H9 (cell line): ENCODE results near the gene ATP8A2. TPM values are rescaled to one million over a fixed set of nuclear protein-coding genes. Genes with fewer than 3 reads are reported as not detected.

Source experiments
- DNase-seq: peaks from one replicate; pipeline ENCODE4 v3.0.0-alpha.2; 2017
- H2AFZ ChIP-seq: one replicate; pipeline ENCODE4 v1.6.1; 2013; ENCODE audit warnings: mild to moderate bottlenecking, low read length, control low read depth, moderate library complexity
- H2AK5ac ChIP-seq: 2 replicates; pipeline ENCODE4 v1.6.1; 2013; ENCODE audit warnings: low read length, control low read depth, mixed read lengths; ENCODE audit not compliant: insufficient read length
- H2BK120ac ChIP-seq: one replicate; pipeline ENCODE4 v1.6.1; 2013; ENCODE audit warnings: low read depth, mild to moderate bottlenecking, low read length, control low read depth, inconsistent platforms; ENCODE audit not compliant: poor library complexity, severe bottlenecking
- H2BK12ac ChIP-seq: 2 replicates; pipeline ENCODE4 v1.6.1; 2013; ENCODE audit warnings: low read length, control low read depth, mixed read lengths, low read depth; ENCODE audit not compliant: insufficient read length
- H2BK15ac ChIP-seq: 2 replicates; pipeline ENCODE4 v1.6.1; 2013; ENCODE audit warnings: low read depth, low read length, control low read depth
- H2BK20ac ChIP-seq: one replicate; pipeline ENCODE4 v1.6.1; 2013; ENCODE audit warnings: low read depth, mild to moderate bottlenecking, low read length, control low read depth, inconsistent platforms; ENCODE audit not compliant: poor library complexity, severe bottlenecking
- H2BK5ac ChIP-seq: 2 replicates; pipeline ENCODE4 v1.6.1; 2013; ENCODE audit warnings: low read length, control low read depth, mixed read lengths; ENCODE audit not compliant: insufficient read length
- H3K14ac ChIP-seq: 2 replicates; pipeline ENCODE4 v1.6.1; 2013; ENCODE audit warnings: low read length, control low read depth; ENCODE audit not compliant: insufficient read depth
- H3K18ac ChIP-seq: 2 replicates; pipeline ENCODE4 v1.6.1; 2013; ENCODE audit warnings: low read depth, mild to moderate bottlenecking, mixed read lengths, low read length, control low read depth; ENCODE audit not compliant: insufficient read length
- H3K23ac ChIP-seq: 2 replicates; pipeline ENCODE4 v1.6.1; 2013; ENCODE audit warnings: low read length, control low read depth, mixed read lengths, low read depth; ENCODE audit not compliant: insufficient read length
- H3K23me2 ChIP-seq: 2 replicates; pipeline ENCODE4 v1.6.1; 2013; ENCODE audit warnings: low read depth, mild to moderate bottlenecking, mixed read lengths, low read length, control low read depth; ENCODE audit not compliant: insufficient read length, poor library complexity, severe bottlenecking
- H3K27ac ChIP-seq: 2 replicates; pipeline ENCODE4 v1.5.1; 2013; ENCODE audit warnings: low read length, control low read depth, mixed read lengths, low read depth; ENCODE audit not compliant: insufficient read length
- H3K27me3 ChIP-seq: 2 replicates; pipeline ENCODE4 v1.6.1; 2013; ENCODE audit warnings: low read length, control low read depth, inconsistent platforms; ENCODE audit not compliant: insufficient read depth
- H3K4ac ChIP-seq: 2 replicates; pipeline ENCODE4 v1.6.1; 2013; ENCODE audit warnings: low read depth, mild to moderate bottlenecking, control low read depth, inconsistent platforms, low read length, moderate library complexity
- H3K4me1 ChIP-seq: 2 replicates; pipeline ENCODE4 v1.6.1; 2013; ENCODE audit warnings: low read length, control low read depth, inconsistent platforms; ENCODE audit not compliant: insufficient read depth
- H3K4me2 ChIP-seq: 2 replicates; pipeline ENCODE4 v1.6.1; 2013; ENCODE audit warnings: low read length, control low read depth, mixed read lengths; ENCODE audit not compliant: insufficient read length, insufficient read depth
- H3K56ac ChIP-seq: 2 replicates; pipeline ENCODE4 v1.6.1; 2013; ENCODE audit warnings: low read depth, mild to moderate bottlenecking, mixed read lengths, low read length, control low read depth; ENCODE audit not compliant: insufficient read length
- H3K79me1 ChIP-seq: 2 replicates; pipeline ENCODE4 v1.6.1; 2013; ENCODE audit warnings: low read depth, mild to moderate bottlenecking, moderate library complexity, low read length, control low read depth, inconsistent platforms; ENCODE audit not compliant: insufficient read depth, poor library complexity, severe bottlenecking
- H3K79me2 ChIP-seq: 2 replicates; pipeline ENCODE4 v1.6.1; 2013; ENCODE audit warnings: low read length, control low read depth, inconsistent platforms; ENCODE audit not compliant: insufficient read depth
- H3K9ac ChIP-seq: 2 replicates; pipeline ENCODE4 v1.6.1; 2013; ENCODE audit warnings: low read length, control low read depth, mixed read lengths; ENCODE audit not compliant: insufficient read length; ENCODE audit errors: extremely low read depth
- H3K9me3 ChIP-seq: one replicate; pipeline ENCODE4 v1.6.1; 2013; ENCODE audit warnings: low read depth, low read length, inconsistent platforms; ENCODE audit not compliant: control insufficient read depth
- H3T11ph ChIP-seq: one replicate; pipeline ENCODE4 v1.6.1; 2013; ENCODE audit warnings: mild to moderate bottlenecking, low read length, control low read depth, inconsistent platforms
- H4K20me1 ChIP-seq: one replicate; pipeline ENCODE4 v1.6.1; 2013; ENCODE audit not compliant: control insufficient read depth, insufficient read length, insufficient read depth
- H4K5ac ChIP-seq: 2 replicates; pipeline ENCODE4 v1.6.1; 2013; ENCODE audit warnings: low read depth, mild to moderate bottlenecking, mixed read lengths, low read length, control low read depth; ENCODE audit not compliant: insufficient read length
- H4K8ac ChIP-seq: replicated peaks from 2 replicates; pipeline ENCODE4 v1.6.1; 2013; ENCODE audit warnings: low read length, control low read depth, mixed read lengths, low read depth; ENCODE audit not compliant: insufficient read length
- H4K91ac ChIP-seq: 2 replicates; pipeline ENCODE4 v1.6.1; 2013; ENCODE audit warnings: low read depth, mild to moderate bottlenecking, moderate library complexity, mixed read lengths, low read length, control low read depth; ENCODE audit not compliant: insufficient read length
- H3K27ac Mint-ChIP-seq, 3 experiments: 2 replicates in 2 of 3; 3 replicates in 1 of 3; pipeline ENCODE4 v1.8.0; 2020 to 2021; ENCODE audit warnings: mixed read lengths in 3 of 3, mild to moderate bottlenecking in 1 of 3, moderate library complexity in 1 of 3
- H3K27me3 Mint-ChIP-seq: 2 replicates; pipeline ENCODE4 v1.8.0; 2021; ENCODE audit warnings: low read depth, mild to moderate bottlenecking, moderate library complexity, mixed read lengths
- H3K36me3 Mint-ChIP-seq, 3 experiments: 2 replicates in 2 of 3; 3 replicates in 1 of 3; pipeline ENCODE4 v1.8.0; 2020 to 2021; ENCODE audit warnings: low read depth in 3 of 3, mixed read lengths in 3 of 3; ENCODE audit not compliant: insufficient read depth in 1 of 3
- H3K4me1 Mint-ChIP-seq, 2 experiments: 2 replicates each; pipeline ENCODE4 v1.8.0; 2020; ENCODE audit warnings: mixed read lengths in 2 of 2
- H3K4me3 Mint-ChIP-seq, 2 experiments: 2 replicates in 1 of 2; 3 replicates in 1 of 2; pipeline ENCODE4 v1.8.0; 2020 to 2021; ENCODE audit warnings: mild to moderate bottlenecking in 2 of 2, mixed read lengths in 2 of 2, moderate library complexity in 1 of 2
- H3K9me3 Mint-ChIP-seq, 2 experiments: 2 replicates in 1 of 2; 3 replicates in 1 of 2; pipeline ENCODE4 v1.8.0; 2020; ENCODE audit warnings: mild to moderate bottlenecking in 2 of 2, mixed read lengths in 2 of 2, moderate library complexity in 1 of 2
- CTCF ChIP-seq: fragments of 200-600 bp; sonication (generic); conservative IDR thresholded peaks from 3 replicates; pipeline ENCODE4 v1.8.0; 2021; ENCODE audit warnings: antibody characterized with exemption, mild to moderate bottlenecking
- WGBS: extraction: QIAGEN DNeasy Blood & Tissue Kit; methylation state at CpG from one replicate; pipeline ENCODE4 v1.1.7; 2013; ENCODE audit warnings: missing lambda C conversion rate, low lambda C conversion rate, mixed read lengths; ENCODE audit not compliant: insufficient read length; ENCODE audit errors: extremely low coverage; 5-methylcytosine and 5-hydroxymethylcytosine counted together
- total RNA-seq: library from RNA; stranded (reverse); gene quantifications from 2 replicates; pipeline ENCODE4 v1.2.1, GENCODE V29; 2021

The ATP8A2 gene
- total RNA-seq, 1 experiment from 2014 or later: 18.2 TPM

GRCh38 chr13:25423831-25424230 is 52.1 kb downstream of the ATP8A2 start:
- Histone ChIP-seq H3K4me1 (peaks cover 2% of the 10 kb centered on the region; the same call in 1 of the 2 replicates), H3K79me1 (no peaks in the 10 kb centered on the region), H3K4ac (no peak overlapping the region), H2BK5ac (no peak overlapping the region), H2AFZ (no peak overlapping the region), H2BK120ac (no peak overlapping the region), H4K5ac (no peak overlapping the region), H3K79me2 (no peaks in the 10 kb centered on the region), H2BK15ac (no peak overlapping the region), H2BK12ac (no peak overlapping the region), H3K4me2 (no peak overlapping the region), H3K56ac (no peak overlapping the region), H3K23me2 (no peaks in the 10 kb centered on the region), H3T11ph (no peak overlapping the region), H3K27ac (no peak overlapping the region), H3K9ac (no peak overlapping the region), H4K8ac (no peak overlapping the region), H3K18ac (no peak overlapping the region), H3K9me3 (no peaks in the 10 kb centered on the region), H3K27me3 (no peaks in the 10 kb centered on the region), H3K23ac (no peak overlapping the region), H2BK20ac (no peak overlapping the region), H3K14ac (no peak overlapping the region), H4K91ac (no peak overlapping the region), H2AK5ac (no peak overlapping the region), H4K20me1 (no peaks in the 10 kb centered on the region)
- Mint-ChIP-seq H3K4me1 (peaks cover 8 to 17% of the 10 kb centered on the region in 2 experiments), H3K27ac (no peak overlapping the region), H3K4me3 (no peak overlapping the region), H3K36me3 (peaks cover 13 to 15% (median 15%) of the 10 kb centered on the region in 3 experiments), H3K9me3 (peaks cover 23 to 25% of the 10 kb centered on the region in 2 experiments), H3K27me3 (no peaks in the 10 kb centered on the region)
- peak; percentile 8 for DNase-seq
- WGBS: no CpG with 5 or more reads among the region's 4 CpGs
- TF ChIP-seq CTCF: no peak
